ENCODE results near the gene PSMC5.

The PSMC5 gene

GRCh38 chr17:63798572-63799106, 28.6 kb upstream of the PSMC5 start:
- Histone ChIP-seq H3K36me3 (ENCODE audit: insufficient read depth, low read length) (peaks cover 98% of the 10 kb centered on the region), H3K9ac (ENCODE audit: low read depth, low read length) (no peak overlapping the region), H3K4me1 (ENCODE audit: insufficient read depth, low read length) (no peaks in the 10 kb centered on the region), H3K27ac (ENCODE audit: low read depth, low read length) (no peak overlapping the region), H3K9me3 (ENCODE audit: insufficient read depth, low read depth, low read length) (no peaks in the 10 kb centered on the region), H3K4me3 (ENCODE audit: low read length) (no peak overlapping the region), H3K27me3 (ENCODE audit: insufficient read depth, low read length) (no peaks in the 10 kb centered on the region)
- 91% methylated on average over 3 of the region's 3 CpGs for WGBS

- Histone ChIP-seq H3K9me3 (ENCODE audit: insufficient read depth, low read depth, low read length) (no peaks in the 10 kb centered on the region), H3K9ac (ENCODE audit: low read depth, low read length) (no peak overlapping the region), H3K4me1 (ENCODE audit: insufficient read depth, low read length) (no peaks in the 10 kb centered on the region), H3K27me3 (ENCODE audit: insufficient read depth, low read length) (no peaks in the 10 kb centered on the region), H3K4me3 (ENCODE audit: low read length) (no peak overlapping the region), H3K27ac (ENCODE audit: low read depth, low read length) (no peak overlapping the region), H3K36me3 (ENCODE audit: insufficient read depth, low read length) (peaks cover 97% of the 10 kb centered on the region)
- WGBS: 96% methylated on average over 1 of the region's 1 CpG
Measured at GRCh38 chr17:63800783-63801182, 26.4 kb upstream of the PSMC5 start.

- no peak overlapping the region for H3K27ac ChIP-seq (ENCODE audit: low read depth, low read length)
- H3K4me1 ChIP-seq (ENCODE audit: insufficient read depth, low read length): no peaks in the 10 kb centered on the region
- no peaks in the 10 kb centered on the region for H3K27me3 ChIP-seq (ENCODE audit: insufficient read depth, low read length)
- no peak overlapping the region for H3K4me3 ChIP-seq (ENCODE audit: low read length)
- peaks cover 97% of the 10 kb centered on the region for H3K36me3 ChIP-seq (ENCODE audit: insufficient read depth, low read length)
- 94% methylated on average over 1 of the region's 1 CpG for WGBS
- no peaks in the 10 kb centered on the region for H3K9me3 ChIP-seq (ENCODE audit: insufficient read depth, low read depth, low read length)
- H3K9ac ChIP-seq (ENCODE audit: low read depth, low read length): no peak overlapping the region
Measured at GRCh38 chr17:63804328-63804727, 22.9 kb upstream of the PSMC5 start.

- WGBS: 100% methylated on average over 2 of the region's 2 CpGs
- Histone ChIP-seq H3K9me3 (ENCODE audit: insufficient read depth, low read depth, low read length) (no peaks in the 10 kb centered on the region), H3K27me3 (ENCODE audit: insufficient read depth, low read length) (no peaks in the 10 kb centered on the region), H3K36me3 (ENCODE audit: insufficient read depth, low read length) (peaks cover 97% of the 10 kb centered on the region), H3K9ac (ENCODE audit: low read depth, low read length) (no peak overlapping the region), H3K4me1 (ENCODE audit: insufficient read depth, low read length) (no peaks in the 10 kb centered on the region), H3K27ac (ENCODE audit: low read depth, low read length) (no peak overlapping the region), H3K4me3 (ENCODE audit: low read length) (no peak overlapping the region)
Measured at GRCh38 chr17:63805591-63805990, 21.6 kb upstream of the PSMC5 start.

- Histone ChIP-seq H3K27ac (ENCODE audit: low read depth, low read length) (no peak overlapping the region), H3K4me3 (ENCODE audit: low read length) (no peak overlapping the region), H3K9ac (ENCODE audit: low read depth, low read length) (no peak overlapping the region), H3K9me3 (ENCODE audit: insufficient read depth, low read depth, low read length) (no peaks in the 10 kb centered on the region), H3K4me1 (ENCODE audit: insufficient read depth, low read length) (no peaks in the 10 kb centered on the region), H3K36me3 (ENCODE audit: insufficient read depth, low read length) (peaks cover 100% of the 10 kb centered on the region), H3K27me3 (ENCODE audit: insufficient read depth, low read length) (no peaks in the 10 kb centered on the region)
- 98% methylated on average over 6 of the region's 9 CpGs for WGBS
Measured at GRCh38 chr17:63809970-63810369, 17.3 kb upstream of the PSMC5 start.

- Histone ChIP-seq H3K4me1 (ENCODE audit: insufficient read depth, low read length) (no peaks in the 10 kb centered on the region), H3K27me3 (ENCODE audit: insufficient read depth, low read length) (no peaks in the 10 kb centered on the region), H3K9ac (ENCODE audit: low read depth, low read length) (no peak overlapping the region), H3K27ac (ENCODE audit: low read depth, low read length) (no peak overlapping the region), H3K4me3 (ENCODE audit: low read length) (no peak overlapping the region), H3K36me3 (ENCODE audit: insufficient read depth, low read length) (peaks cover 99% of the 10 kb centered on the region), H3K9me3 (ENCODE audit: insufficient read depth, low read depth, low read length) (no peaks in the 10 kb centered on the region)
- 96% methylated on average over 2 of the region's 2 CpGs for WGBS
Measured at GRCh38 chr17:63816123-63816522, 11.1 kb upstream of the PSMC5 start.

GRCh38 chr17:63816669-63817068, 10.6 kb upstream of the PSMC5 start:
- no peaks in the 10 kb centered on the region for H3K9me3 ChIP-seq (ENCODE audit: insufficient read depth, low read depth, low read length)
- no peak overlapping the region for H3K9ac ChIP-seq (ENCODE audit: low read depth, low read length)
- H3K27ac ChIP-seq (ENCODE audit: low read depth, low read length): no peak overlapping the region
- WGBS: 95% methylated on average over 4 of the region's 4 CpGs
- H3K36me3 ChIP-seq (ENCODE audit: insufficient read depth, low read length): peaks cover 99% of the 10 kb centered on the region
- no peaks in the 10 kb centered on the region for H3K4me1 ChIP-seq (ENCODE audit: insufficient read depth, low read length)
- no peaks in the 10 kb centered on the region for H3K27me3 ChIP-seq (ENCODE audit: insufficient read depth, low read length)
- H3K4me3 ChIP-seq (ENCODE audit: low read length): no peak overlapping the region

- no peak overlapping the region for H3K9ac ChIP-seq (ENCODE audit: low read depth, low read length)
Measured at GRCh38 chr17:63817736-63818385, 9.4 kb upstream of the PSMC5 start.

GRCh38 chr17:63819131-63819530, 8.1 kb upstream of the PSMC5 start:
- no peak overlapping the region for H3K27ac ChIP-seq (ENCODE audit: low read depth, low read length)
- no peak overlapping the region for H3K4me3 ChIP-seq (ENCODE audit: low read length)
- H3K36me3 ChIP-seq (ENCODE audit: insufficient read depth, low read length): peaks cover 98% of the 10 kb centered on the region
- H3K27me3 ChIP-seq (ENCODE audit: insufficient read depth, low read length): no peaks in the 10 kb centered on the region
- H3K9ac ChIP-seq (ENCODE audit: low read depth, low read length): no peak overlapping the region
- no peaks in the 10 kb centered on the region for H3K9me3 ChIP-seq (ENCODE audit: insufficient read depth, low read depth, low read length)
- no peaks in the 10 kb centered on the region for H3K4me1 ChIP-seq (ENCODE audit: insufficient read depth, low read length)
- WGBS: 91% methylated on average over 6 of the region's 6 CpGs

More at GRCh38 chr17:63817736-63818385, 9.4 kb upstream of the PSMC5 start:
- H3K4me3 ChIP-seq (ENCODE audit: low read length): no peak overlapping the region
- no peaks in the 10 kb centered on the region for H3K4me1 ChIP-seq (ENCODE audit: insufficient read depth, low read length)
- peaks cover 99% of the 10 kb centered on the region for H3K36me3 ChIP-seq (ENCODE audit: insufficient read depth, low read length)
- 95% methylated on average over 27 of the region's 27 CpGs for WGBS
- H3K27ac ChIP-seq (ENCODE audit: low read depth, low read length): no peak overlapping the region
- H3K9me3 ChIP-seq (ENCODE audit: insufficient read depth, low read depth, low read length): no peaks in the 10 kb centered on the region
- H3K27me3 ChIP-seq (ENCODE audit: insufficient read depth, low read length): no peaks in the 10 kb centered on the region

GRCh38 chr17:63819585-63820537, 7.4 kb upstream of the PSMC5 start:
- Histone ChIP-seq H3K4me3 (ENCODE audit: low read length) (no peak overlapping the region), H3K27ac (ENCODE audit: low read depth, low read length) (no peak overlapping the region), H3K27me3 (ENCODE audit: insufficient read depth, low read length) (no peaks in the 10 kb centered on the region), H3K9ac (ENCODE audit: low read depth, low read length) (no peak overlapping the region), H3K36me3 (ENCODE audit: insufficient read depth, low read length) (peaks cover 98% of the 10 kb centered on the region), H3K4me1 (ENCODE audit: insufficient read depth, low read length) (no peaks in the 10 kb centered on the region), H3K9me3 (ENCODE audit: insufficient read depth, low read depth, low read length) (no peaks in the 10 kb centered on the region)
- 92% methylated on average over 21 of the region's 21 CpGs for WGBS

GRCh38 chr17:63820963-63821561, 6.2 kb upstream of the PSMC5 start:
- Histone ChIP-seq H3K36me3 (ENCODE audit: insufficient read depth, low read length) (peaks cover 98% of the 10 kb centered on the region), H3K27ac (ENCODE audit: low read depth, low read length) (no peak overlapping the region), H3K4me1 (ENCODE audit: insufficient read depth, low read length) (0 out of 2 replicates have a peak, but pooled peaks cover 4% of the 10 kb centered on the region), H3K9me3 (ENCODE audit: insufficient read depth, low read depth, low read length) (no peaks in the 10 kb centered on the region), H3K27me3 (ENCODE audit: insufficient read depth, low read length) (no peaks in the 10 kb centered on the region), H3K4me3 (ENCODE audit: low read length) (no peak overlapping the region), H3K9ac (ENCODE audit: low read depth, low read length) (no peak overlapping the region)
- 95% methylated on average over 10 of the region's 10 CpGs for WGBS
